ENCODE measurements around the gene PGM5. TPM values are rescaled to one million over a fixed set of nuclear protein-coding genes. Genes with fewer than 3 reads are reported as not detected.
"Not testable (repeated sequence)": the region's sequence is repeated elsewhere in the genome, so short reads cannot be mapped to it uniquely, and the experiment has no call there.

The PGM5 gene
- total and polyA plus RNA-seq, 2 of the 4 experiments (the other 2 are of a cell fraction): 8.3 to 14.7 TPM

GRCh38 chr9:68357119-68357714 is 806 bp downstream of the PGM5 start:
- H3K27ac ChIP-seq (ENCODE audit: insufficient read depth, low read length); H4K5ac ChIP-seq (ENCODE audit: low read depth, low read length); H3K9me3 ChIP-seq (ENCODE audit: control insufficient read depth, insufficient read depth, low read length); H3K9me1 ChIP-seq (ENCODE audit: insufficient read depth, low read length); in situ Hi-C loops (cut with MboI; ENCODE audit: low sequenced_read_pairs); H2AK9ac ChIP-seq (replicated peaks; ENCODE audit: low read depth, low read length, poor library complexity); H3K4ac ChIP-seq (ENCODE audit: low read depth, low read length); H3K36me3 ChIP-seq (ENCODE audit: control insufficient read depth, insufficient read depth, low read length); POLR2A ChIA-PET (ENCODE audit: unreplicated experiment); DNase-seq; H2BK15ac ChIP-seq (ENCODE audit: low read depth, low read length); H3K18ac ChIP-seq (ENCODE audit: low read depth, low read length); H2AK5ac ChIP-seq (ENCODE audit: low read depth, low read length); H4K20me1 ChIP-seq (ENCODE audit: insufficient read depth, low read length); dilution Hi-C loops (cut with HindIII; ENCODE audit: low sequenced_read_pairs, unreplicated experiment); H4K91ac ChIP-seq (ENCODE audit: insufficient read depth, low read depth, low read length); H4K8ac ChIP-seq (ENCODE audit: low read depth in 2 of 2, low read length in 2 of 2); H2BK120ac ChIP-seq (ENCODE audit: low read depth, low read length); H3K4me1 ChIP-seq (ENCODE audit: control insufficient read depth, insufficient read depth, low read length); H3K14ac ChIP-seq (replicated peaks; ENCODE audit: low read depth, low read length); H3K79me1 ChIP-seq (ENCODE audit: low read depth in 1 of 2, low read length in 2 of 2); H2BK20ac ChIP-seq (ENCODE audit: low read depth, low read length); H3K56ac ChIP-seq (ENCODE audit: extremely low read depth, insufficient read depth, low read length); H3K23ac ChIP-seq (ENCODE audit: low read depth, low read length); H3K4me2 ChIP-seq (ENCODE audit: low read depth, low read length); CTCF ChIA-PET; H2BK5ac ChIP-seq (ENCODE audit: low read depth, low read length, poor library complexity, severe bottlenecking); H3K9ac ChIP-seq (ENCODE audit: low read depth, low read length); H2AFZ ChIP-seq (replicated peaks; ENCODE audit: low read length, poor library complexity); H3K27me3 ChIP-seq (ENCODE audit: control insufficient read depth, insufficient read depth, low read length); BruUV-seq (replicated peaks): not testable (repeated sequence)
- WGBS, 2 experiments (ENCODE audit: extremely low coverage in 2 of 2, insufficient read length in 1 of 2): 0% methylated on average over 4 of the region's 57 CpGs; no CpG with 5 or more reads in 1 of the 2 experiments
- ATAC-seq (ENCODE audit: low read depth): peak; percentile 13; the same call in 1 of the 2 replicates
- H3K4me3 ChIP-seq (ENCODE audit: insufficient read depth, low read depth, low read length): peak overlapping the region; percentile 88
- intact Hi-C loops (cut with micrococcal nuclease): loop anchor here (5.0 kb wide), 1 partner anchor 150 kb away; no protein-coding TSS in a partner anchor
